SK-N-SH (cell line): Measurements from ENCODE around the gene FAM114A1. TPM values are rescaled to one million over a fixed set of nuclear protein-coding genes. Genes with fewer than 3 reads are reported as not detected.

ENCODE experiments used
- CTCF ChIA-PET: fragments of 300-600, 350-600 bp; formaldehyde crosslinking; extraction: SDS; loops from one replicate; lab custom pipeline; 2021; lab: Yijun Ruan, JAX
- POLR2A ChIA-PET: fragments of 350-600 bp; sonication (Branson Sonifier 250); formaldehyde crosslinking; extraction: SDS; loops from one replicate; lab custom pipeline; 2020; ENCODE audit warnings: antibody characterized with exemption, inconsistent platforms; lab: Yijun Ruan, JAX
- DNase-seq: peaks from one replicate; pipeline ENCODE4 v3.0.0; 2012
- H2AFZ ChIP-seq: fragments of 200-600 bp; sonication (generic); 2 replicates; pipeline ENCODE4 v1.8.1; 2016; ENCODE audit warnings: antibody characterized with exemption, mild to moderate bottlenecking, low read depth
- H3F3A ChIP-seq: fragments of 200-600 bp; sonication (generic); replicated peaks from 2 replicates; pipeline ENCODE3; 2016; ENCODE audit warnings: antibody characterized with exemption, mild to moderate bottlenecking; ENCODE audit not compliant: insufficient read depth
- H3K27ac ChIP-seq, 2 experiments: fragments of 200-500 bp in 1 of 2; fragments of 200-600 bp in 1 of 2; sonication (Bioruptor generic) in 1 of 2; sonication (generic), shearing (Covaris generic) in 1 of 2; 2 replicates each; pipeline versions ENCODE4 v1.5.1 to v1.6.1; 2014 to 2016; ENCODE audit warnings: low read depth in 2 of 2, inconsistent platforms in 1 of 2, low read length in 1 of 2, mild to moderate bottlenecking in 1 of 2, mixed read lengths in 1 of 2
- H3K27me3 ChIP-seq: fragments of 200-600 bp; sonication (generic), shearing (Covaris generic); 2 replicates; pipeline ENCODE4 v1.6.1; 2016; ENCODE audit warnings: mixed run types; ENCODE audit not compliant: insufficient read depth
- H3K36me3 ChIP-seq, 2 experiments: fragments of 200-500 bp in 1 of 2; fragments of 200-600 bp in 1 of 2; sonication (Bioruptor generic) in 1 of 2; sonication (generic) in 1 of 2; replicated peaks in 1 of 2; 2 replicates each; pipeline versions ENCODE3 to v1.5.1; 2014 to 2016; ENCODE audit warnings: low read length in 1 of 2, mild to moderate bottlenecking in 1 of 2; ENCODE audit not compliant: insufficient read depth in 2 of 2, control insufficient read depth in 1 of 2
- H3K4me1 ChIP-seq, 2 experiments: fragments of 200-500 bp in 1 of 2; fragments of 200-600 bp in 1 of 2; sonication (Bioruptor generic) in 1 of 2; sonication (generic), shearing (Covaris generic) in 1 of 2; 2 replicates each; pipeline versions ENCODE4 v1.5.1 to v1.6.1; 2014 to 2016; ENCODE audit warnings: low read depth in 1 of 2, low read length in 1 of 2, mixed run types in 1 of 2; ENCODE audit not compliant: insufficient read depth in 2 of 2, control insufficient read depth in 1 of 2
- H3K4me2 ChIP-seq: fragments of 200-600 bp; sonication (generic), shearing (Covaris generic); 2 replicates; pipeline ENCODE4 v1.6.1; 2017; ENCODE audit warnings: mixed run types
- H3K4me3 ChIP-seq, 2 experiments: fragments of 200-500 bp in 1 of 2; fragments of 200-600 bp in 1 of 2; sonication (Bioruptor generic) in 1 of 2; sonication (generic), shearing (Covaris generic) in 1 of 2; 2 replicates each; pipeline versions ENCODE4 v1.5.1 to v1.8.1; 2014 to 2016; ENCODE audit warnings: low read depth in 2 of 2, inconsistent platforms in 1 of 2, low read length in 1 of 2, mild to moderate bottlenecking in 1 of 2, mixed read lengths in 1 of 2, moderate library complexity in 1 of 2
- H3K79me2 ChIP-seq: fragments of 200-600 bp; sonication (generic); 2 replicates; pipeline ENCODE4 v1.8.1; 2017; ENCODE audit warnings: mild to moderate bottlenecking; ENCODE audit not compliant: insufficient read depth
- H3K9ac ChIP-seq: fragments of 200-600 bp; sonication (generic); 2 replicates; pipeline ENCODE4 v1.6.1; 2017; ENCODE audit warnings: mixed run types
- H3K9me2 ChIP-seq: fragments of 200-600 bp; sonication (generic); 2 replicates; pipeline ENCODE4 v1.6.1; 2017; ENCODE audit warnings: mixed run types
- H3K9me3 ChIP-seq: fragments of 200-600 bp; sonication (generic); 2 replicates; pipeline ENCODE4 v1.6.1; 2017; ENCODE audit warnings: mixed run types, mild to moderate bottlenecking, moderate library complexity
- H4K20me1 ChIP-seq: fragments of 200-600 bp; sonication (generic); 2 replicates; pipeline ENCODE4 v1.6.1; 2017; ENCODE audit warnings: mild to moderate bottlenecking, mixed run types; ENCODE audit not compliant: insufficient read depth
- EZH2phosphoT487 ChIP-seq: fragments of 200-600 bp; sonication (generic); IDR thresholded peaks from 2 replicates; pipeline ENCODE4 v1.6.1; 2017; ENCODE audit warnings: low read depth, mixed run types, mild to moderate bottlenecking, antibody characterized with exemption, moderate library complexity, borderline replicate concordance
- FOSL2 ChIP-seq: IDR thresholded peaks from 2 replicates; pipeline ENCODE4 v1.4.0; 2012; ENCODE audit warnings: low read depth, mild to moderate bottlenecking, moderate library complexity, borderline replicate concordance
- GATA2 ChIP-seq: sonication (generic); formaldehyde crosslinking; IDR thresholded peaks from 2 replicates; pipeline ENCODE4 v1.5.0; 2020; ENCODE audit warnings: mild to moderate bottlenecking, missing genetic modification reagents
- IRF3 ChIP-seq: fragments of 150-350 bp; IDR thresholded peaks from 2 replicates; pipeline ENCODE4 v1.6.1; 2016; ENCODE audit warnings: mild to moderate bottlenecking, low read depth, low read length
- MAX ChIP-seq: IDR thresholded peaks from 2 replicates; pipeline ENCODE4 v1.4.0; 2012; ENCODE audit warnings: low read depth
- MEF2A ChIP-seq: IDR thresholded peaks from 2 replicates; pipeline ENCODE4 v1.4.0; 2012; ENCODE audit warnings: low read depth, borderline replicate concordance
- MXI1 ChIP-seq: IDR thresholded peaks from 2 replicates; pipeline ENCODE4 v1.6.1; 2012; ENCODE audit warnings: mild to moderate bottlenecking, low read depth, low read length, improper control_type of control experiment
- PBX3 ChIP-seq: IDR thresholded peaks from 2 replicates; pipeline ENCODE4; 2012
- RAD21 ChIP-seq: IDR thresholded peaks from 2 replicates; pipeline ENCODE4 v1.6.1; 2012; ENCODE audit warnings: mild to moderate bottlenecking, low read length
- RCOR1 ChIP-seq: fragments of 150-350 bp; IDR thresholded peaks from 2 replicates; pipeline ENCODE4 v1.6.1; 2017; ENCODE audit warnings: antibody characterized with exemption, low read length
- REST ChIP-seq: IDR thresholded peaks from 2 replicates; pipeline ENCODE4 v1.6.1; 2012; ENCODE audit warnings: mild to moderate bottlenecking, low read depth, low read length, moderate library complexity
- RXRA ChIP-seq: IDR thresholded peaks from 2 replicates; pipeline ENCODE4 v1.4.0; 2012; ENCODE audit warnings: low read depth, mild to moderate bottlenecking, borderline replicate concordance
- SIN3A ChIP-seq: IDR thresholded peaks from 2 replicates; pipeline ENCODE4 v1.6.1; 2012; ENCODE audit warnings: low read depth, mild to moderate bottlenecking, low read length, moderate library complexity, borderline replicate concordance
- YY1 ChIP-seq: IDR thresholded peaks from 2 replicates; pipeline ENCODE4 v1.4.0; 2012; ENCODE audit warnings: low read depth, mild to moderate bottlenecking
- WGBS: methylation state at CpG from one replicate; pipeline ENCODE4 v1.1.6; 2017; ENCODE audit warnings: low lambda C conversion rate; 5-methylcytosine and 5-hydroxymethylcytosine counted together
- polyA plus RNA-seq, 3 experiments: library from polyadenylated mRNA; depleted of rRNA; stranded (reverse); fragments of >200 nt; gene quantifications; 2 replicates each; pipeline ENCODE4 v1.2.3, GENCODE V29; 2012

FAM114A1 gene
- polyA plus RNA-seq, 1 of the 3 experiments (the other 2 are of a cell fraction) = 54.2 TPM

GRCh38 chr4:38920186-38920585, 52.6 kb downstream of the FAM114A1 start:
- DNase-seq = no peak
- ChIA-PET CTCF (interaction anchor here (2.9 kb wide), 1 partner anchor 18 kb away, joined by 11 read pairs; no protein-coding TSS in a partner anchor), POLR2A (no interaction called here)
- Histone ChIP-seq H3K36me3 (peaks cover 7 to 49% of the 10 kb centered on the region in 2 experiments), H4K20me1 (no peaks in the 10 kb centered on the region), H3K9me3 (no peaks in the 10 kb centered on the region), H3F3A (peaks cover 4% of the 10 kb centered on the region), H3K27me3 (no peaks in the 10 kb centered on the region), H3K4me1 (peaks cover 0 to 1% of the 10 kb centered on the region in 2 experiments; a peak in 1 of 4 replicates), H3K4me2 (no peak overlapping the region), H3K79me2 (no peaks in the 10 kb centered on the region), H3K27ac (no peak overlapping the region), H3K4me3 (no peak overlapping the region), H2AFZ (no peak overlapping the region)
- WGBS = 97% methylated on average over 2 of the region's 2 CpGs
- TF ChIP-seq GATA2 (no peak), EZH2phosphoT487 (no peak), RXRA (no peak), RAD21 (no peak), IRF3 (no peak)
- TF ChIP-seq, all 33 proteins: peak for 0
- Histone ChIP-seq H3K9me2 (no peaks in the 10 kb centered on the region), H3K9ac (no peak overlapping the region)

- H3K27ac ChIP-seq = no peak overlapping the region
- 100% methylated on average over 6 of the region's 6 CpGs for WGBS
- no peak overlapping the region for H3K4me2 ChIP-seq
- H3K4me1 ChIP-seq = peaks cover 0 to 4% of the 10 kb centered on the region in 2 experiments; a peak in 1 of 4 replicates
- DNase-seq = no peak
- no peak overlapping the region for H3K9ac ChIP-seq
- no peaks in the 10 kb centered on the region for H3K9me3 ChIP-seq
- CTCF ChIA-PET = interaction anchor here (2.9 kb wide), 1 partner anchor 18 kb away, joined by 11 read pairs; no protein-coding TSS in a partner anchor
- no peaks in the 10 kb centered on the region for H3K27me3 ChIP-seq
- POLR2A ChIA-PET = no interaction called here
- peaks cover 4% of the 10 kb centered on the region for H3F3A ChIP-seq
- H4K20me1 ChIP-seq = no peaks in the 10 kb centered on the region
- no peak overlapping the region for H3K4me3 ChIP-seq
- H3K79me2 ChIP-seq = no peaks in the 10 kb centered on the region
- TF ChIP-seq RCOR1 (no peak), SIN3A (no peak), FOSL2 (no peak), MAX (no peak), EZH2phosphoT487 (no peak), PBX3 (no peak), MEF2A (no peak), MXI1 (no peak), REST (no peak), YY1 (no peak)
- no peak overlapping the region for H2AFZ ChIP-seq
- H3K36me3 ChIP-seq = peaks cover 7 to 44% of the 10 kb centered on the region in 2 experiments
- H3K9me2 ChIP-seq = no peaks in the 10 kb centered on the region
Observed at GRCh38 chr4:38920677-38921076, 53.1 kb downstream of the FAM114A1 start.
